ENCODE results near the gene PMEL.
A peak's percentile ranks its signal among the peaks of the same experiment; 100 is the strongest.
"Not testable (repeated sequence)": the region's sequence is repeated elsewhere in the genome, so short reads cannot be mapped to it uniquely, and the experiment has no call there.

The PMEL gene

GRCh38 chr12:55982319-55982936 lies 16.6 kb upstream of the PMEL start:
- DNase-seq: no peak

GRCh38 chr12:55981882-55982281 lies 16.0 kb upstream of the PMEL start:
- not testable (repeated sequence) for DNase-seq

- no peak for DNase-seq
Observed at GRCh38 chr12:55979069-55979468, 13.2 kb upstream of the PMEL start.

GRCh38 chr12:55978393-55978792 lies 12.6 kb upstream of the PMEL start:
- DNase-seq: no peak

GRCh38 chr12:55974308-55974730 lies 8.5 kb upstream of the PMEL start:
- peak; percentile 53 for DNase-seq

GRCh38 chr12:55973599-55974307 lies 7.9 kb upstream of the PMEL start, which contains the start of gene RAB5B:
TSS of gene RAB5B (plus strand) at chr12:55974078. CDS start at chr12:55986961, 12,883 bp downstream.
- DNase-seq: peak; percentile 98

GRCh38 chr12:55972911-55973598 lies 7.2 kb upstream of the PMEL start:
- DNase-seq: no peak

- DNase-seq: no peak
Observed at GRCh38 chr12:55972456-55972855, 6.6 kb upstream of the PMEL start.

GRCh38 chr12:55972042-55972441 lies 6.2 kb upstream of the PMEL start:
- no peak for DNase-seq

GRCh38 chr12:55970775-55971174 lies 4.9 kb upstream of the PMEL start:
- no peak for DNase-seq

GRCh38 chr12:55969356-55969755 lies 3.5 kb upstream of the PMEL start:
- no peak for DNase-seq

GRCh38 chr12:55966408-55967281 lies 803 bp upstream of the PMEL start, which contains the start of gene CDK2:
TSS of gene CDK2 (plus strand) at chr12:55966830. CDS start at chr12:55967009, 179 bp downstream.
- DNase-seq: peak; percentile 96

- no peak for DNase-seq
Observed at GRCh38 chr12:55965240-55965639, 602 bp downstream of the PMEL start.

- no peak for DNase-seq
Observed at GRCh38 chr12:55963760-55964159, 2.1 kb downstream of the PMEL start.

- no peak for DNase-seq
Observed at GRCh38 chr12:55957106-55957859, 8.6 kb downstream of the PMEL start.

- DNase-seq: peak; percentile 74
Observed at GRCh38 chr12:55955800-55956508, 9.9 kb downstream of the PMEL start.

GRCh38 chr12:55955344-55955743 lies 10.5 kb downstream of the PMEL start:
- DNase-seq: no peak

- no peak for DNase-seq
Observed at GRCh38 chr12:55946553-55946952, 19.3 kb downstream of the PMEL start.

GRCh38 chr12:55942577-55943136 lies 23.2 kb downstream of the PMEL start:
- DNase-seq: no peak

- DNase-seq: no peak
Observed at GRCh38 chr12:55942055-55942454, 23.8 kb downstream of the PMEL start.
